Parathyroid adenoma (tissue), 2 donors: Measurements from ENCODE around the gene TSPYL4.

Experiments
- H2AFZ ChIP-seq: fragments of 300-600 bp; sonication (generic); one replicate; pipeline ENCODE4 v1.7.0; 2017; ENCODE audit warnings: antibody characterized with exemption, mild to moderate bottlenecking
- H3K27ac ChIP-seq: fragments of 300-600 bp; sonication (generic); one replicate; pipeline ENCODE4 v1.7.0; 2017
- H3K27me3 ChIP-seq: fragments of 300-600 bp; sonication (generic); one replicate; pipeline ENCODE4 v1.7.0; 2017; ENCODE audit warnings: low read length; ENCODE audit not compliant: control insufficient read depth, insufficient read depth
- H3K36me3 ChIP-seq: fragments of 300-600 bp; sonication (generic); one replicate; pipeline ENCODE4 v1.7.0; 2017; ENCODE audit warnings: low read length; ENCODE audit not compliant: control insufficient read depth, insufficient read depth
- H3K4me1 ChIP-seq: fragments of 300-600 bp; sonication (generic); one replicate; pipeline ENCODE4 v1.7.0; 2017; ENCODE audit warnings: control low read depth
- H3K4me2 ChIP-seq: fragments of 300-600 bp; sonication (generic); one replicate; pipeline ENCODE4 v1.7.0; 2017; ENCODE audit warnings: low read length
- H3K4me3 ChIP-seq: fragments of 300-600 bp; sonication (generic); one replicate; pipeline ENCODE4 v1.7.0; 2017; ENCODE audit warnings: low read depth, low read length
- H3K79me2 ChIP-seq: fragments of 300-600 bp; sonication (generic); one replicate; pipeline ENCODE4 v1.7.0; 2017; ENCODE audit warnings: control low read depth
- H3K9ac ChIP-seq: fragments of 300-600 bp; sonication (generic); one replicate; pipeline ENCODE4 v1.7.0; 2017; ENCODE audit warnings: mild to moderate bottlenecking
- H3K9me3 ChIP-seq: fragments of 300-600 bp; sonication (generic); one replicate; pipeline ENCODE4 v1.7.0; 2017; ENCODE audit warnings: low read length; ENCODE audit not compliant: control insufficient read depth
- TF ChIP-seq, protein P1 (sequence below): fragments of 300-600 bp; sonication (generic); IDR thresholded peaks from one replicate; pipeline ENCODE4 v1.7.0; 2017; ENCODE audit warnings: antibody characterized with exemption, mild to moderate bottlenecking
- donor health status: primary hyperparathyroidism.

The TSPYL4 gene

GRCh38 chr6:116208056-116208785 lies 45.7 kb downstream of the TSPYL4 start:
- TF ChIP-seq, protein P1, sequence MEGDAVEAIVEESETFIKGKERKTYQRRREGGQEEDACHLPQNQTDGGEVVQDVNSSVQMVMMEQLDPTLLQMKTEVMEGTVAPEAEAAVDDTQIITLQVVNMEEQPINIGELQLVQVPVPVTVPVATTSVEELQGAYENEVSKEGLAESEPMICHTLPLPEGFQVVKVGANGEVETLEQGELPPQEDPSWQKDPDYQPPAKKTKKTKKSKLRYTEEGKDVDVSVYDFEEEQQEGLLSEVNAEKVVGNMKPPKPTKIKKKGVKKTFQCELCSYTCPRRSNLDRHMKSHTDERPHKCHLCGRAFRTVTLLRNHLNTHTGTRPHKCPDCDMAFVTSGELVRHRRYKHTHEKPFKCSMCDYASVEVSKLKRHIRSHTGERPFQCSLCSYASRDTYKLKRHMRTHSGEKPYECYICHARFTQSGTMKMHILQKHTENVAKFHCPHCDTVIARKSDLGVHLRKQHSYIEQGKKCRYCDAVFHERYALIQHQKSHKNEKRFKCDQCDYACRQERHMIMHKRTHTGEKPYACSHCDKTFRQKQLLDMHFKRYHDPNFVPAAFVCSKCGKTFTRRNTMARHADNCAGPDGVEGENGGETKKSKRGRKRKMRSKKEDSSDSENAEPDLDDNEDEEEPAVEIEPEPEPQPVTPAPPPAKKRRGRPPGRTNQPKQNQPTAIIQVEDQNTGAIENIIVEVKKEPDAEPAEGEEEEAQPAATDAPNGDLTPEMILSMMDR: no peak
- Histone ChIP-seq H3K9me3 (no peaks in the 10 kb centered on the region), H3K9ac (no peak overlapping the region), H3K36me3 (no peaks in the 10 kb centered on the region), H3K4me3 (no peak overlapping the region), H3K27me3 (no peaks in the 10 kb centered on the region), H3K79me2 (no peaks in the 10 kb centered on the region), H3K4me2 (no peak overlapping the region), H2AFZ (no peak overlapping the region), H3K4me1 (no peaks in the 10 kb centered on the region), H3K27ac (no peak overlapping the region)

- no peaks in the 10 kb centered on the region for H3K4me1 ChIP-seq
- H3K9me3 ChIP-seq: no peaks in the 10 kb centered on the region
- TF ChIP-seq, protein P1: no peak
- H3K9ac ChIP-seq: no peak overlapping the region
- no peak overlapping the region for H2AFZ ChIP-seq
- H3K36me3 ChIP-seq: no peaks in the 10 kb centered on the region
- H3K4me3 ChIP-seq: no peak overlapping the region
- no peaks in the 10 kb centered on the region for H3K27me3 ChIP-seq
- no peak overlapping the region for H3K4me2 ChIP-seq
- H3K79me2 ChIP-seq: no peaks in the 10 kb centered on the region
- no peak overlapping the region for H3K27ac ChIP-seq
These were observed 47.5 kb downstream of the TSPYL4 start for GRCh38 chr6:116206231-116206903.

- no peaks in the 10 kb centered on the region for H3K9me3 ChIP-seq
- H3K27me3 ChIP-seq: no peaks in the 10 kb centered on the region
- H3K4me3 ChIP-seq: no peak overlapping the region
- H3K4me1 ChIP-seq: no peaks in the 10 kb centered on the region
- H3K9ac ChIP-seq: no peak overlapping the region
- no peaks in the 10 kb centered on the region for H3K36me3 ChIP-seq
- TF ChIP-seq, protein P1: no peak
- no peak overlapping the region for H3K27ac ChIP-seq
- H3K79me2 ChIP-seq: no peaks in the 10 kb centered on the region
- no peak overlapping the region for H2AFZ ChIP-seq
- H3K4me2 ChIP-seq: no peak overlapping the region
These were observed 48.6 kb downstream of the TSPYL4 start for GRCh38 chr6:116205281-116205680.

DNA sequence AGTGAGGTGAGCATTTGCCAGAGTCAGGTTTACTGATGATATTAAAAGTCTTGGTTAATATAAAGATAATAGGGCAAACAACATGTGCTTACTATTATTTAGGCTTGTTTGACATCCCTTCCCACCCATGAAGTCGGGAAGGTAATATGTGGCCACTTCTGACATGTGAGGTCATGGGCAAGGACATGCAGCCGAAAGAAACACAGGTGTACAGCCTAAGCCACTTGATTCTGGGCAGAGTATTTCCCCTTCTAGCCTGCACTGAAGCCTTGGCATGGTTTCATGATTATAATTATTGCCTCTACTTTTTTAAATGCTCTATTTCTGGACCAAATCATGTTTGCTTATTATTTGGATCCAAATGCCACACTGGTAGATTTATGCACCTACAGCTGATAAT lies 52.3 kb downstream of the TSPYL4 start:
- H3K36me3 ChIP-seq: no peaks in the 10 kb centered on the region
- H3K27me3 ChIP-seq: no peaks in the 10 kb centered on the region
- no peak overlapping the region for H3K4me3 ChIP-seq
- no peak overlapping the region for H3K27ac ChIP-seq
- H3K79me2 ChIP-seq: no peaks in the 10 kb centered on the region
- H3K9ac ChIP-seq: no peak overlapping the region
- H3K4me1 ChIP-seq: no peaks in the 10 kb centered on the region
- H3K9me3 ChIP-seq: no peaks in the 10 kb centered on the region
- TF ChIP-seq, protein P1: no peak
- H2AFZ ChIP-seq: no peak overlapping the region
- H3K4me2 ChIP-seq: no peak overlapping the region
